A549 (cell line): ENCODE results near the gene COL11A2.

ENCODE experiments used
- CTCF ChIP-seq: fragments of >200 bp; sonication (Bioruptor Twin); formaldehyde crosslinking; IDR thresholded peaks from 3 replicates; pipeline ENCODE4 v1.5.1; 2016
- ESRRA ChIP-seq: fragments of 150-350 bp; IDR thresholded peaks from 2 replicates; pipeline ENCODE4 v1.6.1; 2014; ENCODE audit warnings: mild to moderate bottlenecking, low read length, borderline replicate concordance
- HMGXB4 ChIP-seq: fragments of 250-450 bp; sonication (Bioruptor Pico); IDR thresholded peaks from 2 replicates; pipeline ENCODE4 v1.5.0; 2021; ENCODE audit warnings: mild to moderate bottlenecking, moderate library complexity, borderline replicate concordance
- JUN ChIP-seq, 2 experiments: fragments of >200 bp; sonication (Bioruptor Twin); formaldehyde crosslinking; IDR thresholded peaks; 2 replicates in 1 of 2; 3 replicates in 1 of 2; pipeline ENCODE4 v1.6.1; 2016 to 2017
- JUNB ChIP-seq: fragments of >200 bp; sonication (Bioruptor Twin); formaldehyde crosslinking; IDR thresholded peaks from 2 replicates; pipeline ENCODE4 v1.6.1; 2016
- NR3C1 ChIP-seq: fragments of >200 bp; sonication (Bioruptor Twin); formaldehyde crosslinking; IDR thresholded peaks from 3 replicates; pipeline ENCODE4 v1.6.1; 2017
- POLR2A ChIP-seq: IDR thresholded peaks from 2 replicates; pipeline ENCODE4 v1.6.1; 2012; ENCODE audit warnings: mild to moderate bottlenecking, low read length
- RAD21 ChIP-seq, 2 experiments: fragments of >200 bp in 1 of 2; sonication (Bioruptor Twin) in 1 of 2; formaldehyde crosslinking in 1 of 2; IDR thresholded peaks in 1 of 2; conservative IDR thresholded peaks in 1 of 2; 2 replicates in 1 of 2; 3 replicates in 1 of 2; pipeline ENCODE4 v1.6.1; 2012 to 2018; ENCODE audit warnings: inconsistent platforms in 1 of 2
- RCOR1 ChIP-seq: fragments of 150-350 bp; IDR thresholded peaks from 2 replicates; pipeline ENCODE4 v1.6.1; 2014; ENCODE audit warnings: antibody characterized with exemption, low read length, low read depth
- REST ChIP-seq: fragments of 200-600 bp; sonication (generic); IDR thresholded peaks from 2 replicates; pipeline ENCODE4 v1.6.1; 2016; ENCODE audit warnings: antibody characterized with exemption, mild to moderate bottlenecking, moderate library complexity
- ZFP36 ChIP-seq: fragments of 450-650 bp; IDR thresholded peaks from 2 replicates; pipeline ENCODE4 v1.6.1; 2014; ENCODE audit warnings: borderline replicate concordance; ENCODE audit not compliant: partially characterized antibody

GRCh38 chr6:33207552-33208090 is 15.4 kb upstream of the COL11A2 start:
- TF ChIP-seq ZFP36 (no peak), REST (no peak), RCOR1 (no peak), CTCF (no peak), RAD21 (conservative IDR thresholded peaks at IDR 0.05 in 1 of 2, IDR thresholded peaks at IDR 0.05 in 1 of 2) (no peak), ESRRA (no peak), NR3C1 (no peak), POLR2A (0 out of 2 replicates have a peak, but pooled peaks have one; percentile 4), HMGXB4 (no peak), JUNB (no peak), JUN (IDR thresholded peaks at IDR 0.05) (no peak)
